D341Med (cell line): ENCODE results near the gene RPL27.
"Not testable (repeated sequence)": the region's sequence is repeated elsewhere in the genome, so short reads cannot be mapped to it uniquely, and the experiment has no call there.

ENCODE experiments used
- DNase-seq: peaks from one replicate; pipeline ENCODE4 v3.0.0; 2012; ENCODE audit warnings: low spot score

Gene RPL27

GRCh38 chr17:42993913-42994312, 4.3 kb upstream of the RPL27 start:
- DNase-seq: not testable (repeated sequence)

GRCh38 chr17:42997390-42997983, 732 bp upstream of the RPL27 start:
- peak; percentile 53 for DNase-seq

- no peak for DNase-seq
Measured at GRCh38 chr17:42999003-42999525, 845 bp downstream of the RPL27 start.

- DNase-seq: not testable (repeated sequence)
Measured at GRCh38 chr17:43000894-43001293, 2.7 kb downstream of the RPL27 start.

GRCh38 chr17:43003542-43004172, 5.4 kb downstream of the RPL27 start:
- peak; percentile 30 for DNase-seq

- DNase-seq: peak; percentile 89
Measured at GRCh38 chr17:43006639-43007551, 8.7 kb downstream of the RPL27 start, which contains the start of gene IFI35. TSS of gene IFI35 (plus strand) at chr17:43006784. CDS start at chr17:43006948, 164 bp downstream.

GRCh38 chr17:43010667-43011308, 12.6 kb downstream of the RPL27 start:
- no peak for DNase-seq

GRCh38 chr17:43011728-43012472, 13.7 kb downstream of the RPL27 start:
- DNase-seq: peak; percentile 30

- DNase-seq: peak; percentile 21
Measured at GRCh38 chr17:43013296-43013695, 15.1 kb downstream of the RPL27 start.

- DNase-seq: peak; percentile 22
Measured at GRCh38 chr17:43014020-43014648, 15.9 kb downstream of the RPL27 start.

- DNase-seq: no peak
Measured at GRCh38 chr17:43014649-43015542, 16.7 kb downstream of the RPL27 start.

- peak; percentile 33 for DNase-seq
Measured at GRCh38 chr17:43015579-43015978, 17.4 kb downstream of the RPL27 start.

- peak; percentile 20 for DNase-seq
Measured at GRCh38 chr17:43016216-43016615, 18.0 kb downstream of the RPL27 start.

GRCh38 chr17:43018008-43018853, 20.0 kb downstream of the RPL27 start:
- DNase-seq: peak; percentile 51

- DNase-seq: no peak
Measured at GRCh38 chr17:43018932-43019331, 20.7 kb downstream of the RPL27 start.

- peak; percentile 23 for DNase-seq
Measured at GRCh38 chr17:43019418-43019817, 21.2 kb downstream of the RPL27 start.

GRCh38 chr17:43020030-43020621, 21.9 kb downstream of the RPL27 start:
- peak; percentile 24 for DNase-seq
